HEK293T (cell line): Measurements from ENCODE around the gene MSANTD7.

Experiments
- BHLHE40 ChIP-seq: fragments of 450-650 bp; IDR thresholded peaks from 2 replicates; pipeline ENCODE4 v1.6.1; 2016; ENCODE audit warnings: mild to moderate bottlenecking, moderate library complexity, borderline replicate concordance
- ELF4 ChIP-seq: fragments of 450-650 bp; IDR thresholded peaks from 2 replicates; pipeline ENCODE4 v1.6.1; 2017; ENCODE audit warnings: antibody characterized with exemption
- FOXA1 ChIP-seq: fragments of 450-650 bp; IDR thresholded peaks from 2 replicates; pipeline ENCODE4 v1.6.1; 2016; ENCODE audit warnings: mild to moderate bottlenecking
- FOXK2 ChIP-seq: fragments of 450-650 bp; IDR thresholded peaks from 2 replicates; pipeline ENCODE4 v1.6.1; 2016; ENCODE audit warnings: mild to moderate bottlenecking
- HDGF ChIP-seq: fragments of 450-650 bp; IDR thresholded peaks from 2 replicates; pipeline ENCODE4 v1.6.1; 2017; ENCODE audit warnings: antibody characterized with exemption, borderline replicate concordance
- LEF1 ChIP-seq: fragments of 450-650 bp; IDR thresholded peaks from 2 replicates; pipeline ENCODE4 v1.6.1; 2017; ENCODE audit warnings: mild to moderate bottlenecking, borderline replicate concordance
- NFRKB ChIP-seq: fragments of 450-650 bp; IDR thresholded peaks from 2 replicates; pipeline ENCODE4 v1.6.1; 2016; ENCODE audit warnings: mild to moderate bottlenecking, moderate library complexity
- SP1 ChIP-seq: fragments of 450-650 bp; IDR thresholded peaks from 2 replicates; pipeline ENCODE4 v1.6.1; 2017
- SUZ12 ChIP-seq: fragments of 450-650 bp; IDR thresholded peaks from 2 replicates; pipeline ENCODE4 v1.6.1; 2016; ENCODE audit warnings: mild to moderate bottlenecking
- TARDBP ChIP-seq: fragments of 450-650 bp; IDR thresholded peaks from 2 replicates; pipeline ENCODE4 v1.6.1; 2016

DNA sequence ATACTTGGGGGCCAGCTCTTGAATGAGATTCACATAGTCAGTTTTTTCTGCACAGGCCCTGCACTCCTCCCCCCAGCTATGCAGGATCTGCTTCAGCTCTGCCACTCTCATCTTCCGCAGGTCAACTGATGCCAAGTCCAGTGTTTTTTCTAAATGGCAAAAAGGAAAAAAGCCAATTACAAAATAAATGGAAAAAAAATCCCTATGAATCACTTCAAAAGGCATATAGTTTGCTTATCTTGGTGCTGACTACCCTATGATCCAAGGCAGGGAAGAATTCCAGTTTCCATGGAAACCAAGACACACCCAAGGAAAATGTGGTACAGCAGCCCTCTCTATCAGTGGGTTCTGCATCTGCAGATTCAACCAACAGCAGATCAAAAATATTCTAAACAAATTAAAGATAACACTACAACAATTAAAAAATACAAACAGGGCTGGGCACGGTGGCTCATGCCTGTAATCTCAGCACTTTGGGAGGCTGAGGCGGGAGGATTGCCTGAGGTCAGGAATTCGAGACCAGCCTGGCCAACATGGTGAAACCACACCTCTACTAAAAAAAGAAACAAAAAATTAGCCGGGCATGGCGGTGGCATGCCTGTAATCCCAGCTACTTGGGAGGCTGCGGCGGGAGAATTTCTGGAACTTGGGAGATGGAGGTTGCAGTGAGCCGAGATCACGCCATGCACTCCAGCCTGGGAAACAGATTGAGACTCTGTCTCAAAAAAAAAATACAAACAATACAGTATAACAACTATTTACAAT lies 17.9 kb upstream of the MSANTD7 start:
- no peak for TF ChIP-seq ELF4
- no peak for TF ChIP-seq HDGF
- no peak for TF ChIP-seq FOXK2
- TF ChIP-seq BHLHE40: no peak
- TF ChIP-seq SP1: no peak
- no peak for TF ChIP-seq SUZ12
- TF ChIP-seq FOXA1: no peak
- TF ChIP-seq NFRKB: no peak
- no peak for TF ChIP-seq LEF1
- TF ChIP-seq TARDBP: no peak
